22Rv1 (cell line): ENCODE data around the gene PRR5.

Experiments used
- ZFX ChIP-seq: fragments of 450-650 bp; IDR thresholded peaks from 2 replicates; pipeline ENCODE4 v1.6.1; 2017; ENCODE audit warnings: antibody characterized with exemption, borderline replicate concordance
- TF ChIP-seq, protein P1 (sequence below): fragments of 450-650 bp; IDR thresholded peaks from 2 replicates; pipeline ENCODE4 v1.5.1; 2017; ENCODE audit warnings: mild to moderate bottlenecking

DNA sequence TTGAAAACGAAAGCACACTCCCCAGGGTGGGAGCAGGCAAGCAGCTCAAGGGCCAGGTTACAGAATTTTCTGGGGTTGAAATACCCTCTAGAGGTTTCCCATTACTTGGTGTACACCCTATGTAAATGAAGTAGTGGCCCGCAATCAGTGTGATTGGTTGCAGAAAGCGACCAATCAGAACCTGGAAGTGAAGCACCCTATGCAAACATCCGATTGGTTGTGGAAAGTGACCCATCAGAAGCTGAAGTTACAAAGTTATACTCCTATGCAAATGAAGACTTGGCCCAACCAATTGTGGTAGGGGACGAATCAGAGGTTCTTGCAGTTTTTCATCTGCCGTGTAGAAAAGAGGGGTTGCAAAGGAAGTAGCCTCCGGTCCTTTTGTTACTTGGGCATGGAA, 19.2 kb downstream of the PRR5 start:
- TF ChIP-seq, protein P1, sequence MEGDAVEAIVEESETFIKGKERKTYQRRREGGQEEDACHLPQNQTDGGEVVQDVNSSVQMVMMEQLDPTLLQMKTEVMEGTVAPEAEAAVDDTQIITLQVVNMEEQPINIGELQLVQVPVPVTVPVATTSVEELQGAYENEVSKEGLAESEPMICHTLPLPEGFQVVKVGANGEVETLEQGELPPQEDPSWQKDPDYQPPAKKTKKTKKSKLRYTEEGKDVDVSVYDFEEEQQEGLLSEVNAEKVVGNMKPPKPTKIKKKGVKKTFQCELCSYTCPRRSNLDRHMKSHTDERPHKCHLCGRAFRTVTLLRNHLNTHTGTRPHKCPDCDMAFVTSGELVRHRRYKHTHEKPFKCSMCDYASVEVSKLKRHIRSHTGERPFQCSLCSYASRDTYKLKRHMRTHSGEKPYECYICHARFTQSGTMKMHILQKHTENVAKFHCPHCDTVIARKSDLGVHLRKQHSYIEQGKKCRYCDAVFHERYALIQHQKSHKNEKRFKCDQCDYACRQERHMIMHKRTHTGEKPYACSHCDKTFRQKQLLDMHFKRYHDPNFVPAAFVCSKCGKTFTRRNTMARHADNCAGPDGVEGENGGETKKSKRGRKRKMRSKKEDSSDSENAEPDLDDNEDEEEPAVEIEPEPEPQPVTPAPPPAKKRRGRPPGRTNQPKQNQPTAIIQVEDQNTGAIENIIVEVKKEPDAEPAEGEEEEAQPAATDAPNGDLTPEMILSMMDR = no peak
- no peak for TF ChIP-seq ZFX
